ENCODE results near the gene RAB43.
A peak's percentile ranks its signal among the peaks of the same experiment; 100 is the strongest.
"Not testable (repeated sequence)": the region's sequence is repeated elsewhere in the genome, so short reads cannot be mapped to it uniquely, and the experiment has no call there.

RAB43 gene

DNA sequence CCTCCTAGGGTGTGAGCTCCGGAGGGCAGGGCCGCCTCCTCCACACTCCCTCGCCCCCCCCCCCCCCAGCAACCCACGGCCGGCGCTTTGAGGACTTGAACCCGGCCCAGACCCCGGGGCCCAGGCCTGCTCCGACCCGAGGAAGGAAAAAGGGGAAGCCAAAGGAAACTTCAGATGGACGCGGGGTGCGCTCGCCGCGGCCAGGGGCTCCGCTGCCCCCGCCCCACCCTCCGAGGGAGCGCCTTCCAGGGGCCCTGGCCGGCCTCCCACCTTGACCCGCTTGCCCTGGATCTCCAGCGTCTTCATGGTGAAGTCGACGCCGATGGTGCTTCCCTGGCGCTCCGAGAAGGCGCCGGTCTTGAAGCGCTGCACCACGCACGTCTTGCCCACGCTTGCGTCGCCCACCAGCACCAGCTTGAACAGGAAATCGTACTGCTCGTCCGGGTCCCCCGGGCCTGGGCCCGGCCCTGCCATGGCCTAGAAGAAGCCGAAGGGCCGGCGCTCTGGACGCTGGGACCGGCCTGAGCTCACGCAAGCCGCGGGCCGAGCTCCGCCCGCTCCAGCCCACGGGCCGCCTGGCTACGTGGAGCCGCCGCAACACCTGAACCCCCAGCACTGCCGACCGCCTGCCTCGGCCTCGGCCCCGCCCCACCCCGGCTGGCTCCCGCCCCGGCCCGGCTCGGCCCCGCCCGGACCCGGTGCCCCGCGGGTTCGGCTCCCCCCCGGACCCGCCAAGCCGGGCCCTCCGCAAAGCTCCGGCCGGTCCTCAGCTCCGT lies 400 bp downstream of the RAB43 start:
- DNase-seq (ENCODE audit: low read depth): peak; percentile 57

DNA sequence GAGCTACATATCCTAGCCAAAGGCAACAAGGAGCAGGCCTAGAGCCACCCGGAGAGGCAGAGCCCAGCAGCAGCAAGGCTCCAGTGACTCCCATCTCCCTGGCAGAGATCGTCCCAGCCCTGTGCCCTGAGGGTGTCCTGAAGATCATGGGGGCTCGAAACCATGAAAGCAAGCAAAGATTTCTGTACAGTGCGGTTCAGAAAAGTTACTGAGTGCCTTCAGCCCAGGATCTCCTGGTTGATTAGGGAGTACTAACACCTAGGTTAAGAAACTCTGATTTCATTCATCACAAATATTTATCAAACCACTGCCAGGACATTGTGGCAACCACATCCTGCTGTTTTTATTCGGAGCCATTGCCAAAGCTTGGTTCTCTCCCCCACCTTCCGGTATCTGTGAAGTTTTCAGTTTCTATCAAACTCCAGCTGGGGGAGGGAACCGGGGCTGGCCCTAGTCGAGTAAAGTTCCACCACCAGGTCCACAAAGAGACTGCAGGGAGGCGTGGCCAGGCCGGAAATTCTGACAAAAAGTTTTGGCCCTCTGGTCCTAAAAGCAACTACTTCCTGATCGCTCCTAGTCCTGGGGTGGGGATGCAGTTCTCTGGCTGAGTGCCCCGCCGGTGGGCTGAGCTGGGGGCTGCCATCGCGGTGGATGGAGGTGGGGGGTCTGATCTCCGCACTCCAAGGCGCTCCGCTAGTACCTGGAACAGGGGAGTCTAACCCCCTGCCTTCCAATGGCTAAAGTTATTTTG lies 1.2 kb downstream of the RAB43 start:
- DNase-seq (ENCODE audit: low read depth): peak; percentile 82

DNA sequence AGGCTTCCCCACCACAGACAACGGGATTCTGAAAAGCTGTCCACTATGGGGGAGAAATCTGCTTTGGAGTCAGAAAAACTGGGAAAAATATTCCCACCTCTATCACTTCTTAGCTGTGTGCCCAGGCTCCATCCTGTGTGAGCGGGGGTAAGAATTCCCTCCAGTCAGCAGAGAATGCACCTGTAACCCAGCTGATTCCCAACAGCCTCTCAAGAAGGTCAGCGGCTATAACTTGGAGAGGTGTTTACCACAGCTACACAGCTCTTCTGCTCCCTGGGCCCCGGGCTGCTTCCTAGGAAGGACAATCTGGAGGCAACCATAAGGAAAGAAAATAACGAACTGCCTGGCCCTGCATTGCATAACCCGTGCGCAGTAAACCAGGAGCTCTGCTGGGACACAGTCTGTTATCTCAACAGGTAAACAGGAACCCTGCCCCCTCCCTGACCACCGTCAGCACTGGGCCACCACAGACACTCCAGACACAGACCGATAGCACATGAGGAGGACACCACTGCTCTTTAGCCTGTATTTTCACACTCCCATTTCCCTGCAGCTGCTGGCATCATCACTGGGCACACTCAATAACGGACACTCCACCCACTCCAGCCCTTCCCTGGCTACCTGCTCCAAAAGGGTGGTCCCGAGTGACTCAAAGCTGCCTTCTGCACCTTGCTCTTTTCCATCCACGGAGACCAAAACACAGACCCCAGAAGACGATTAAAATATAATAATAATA lies 2.1 kb downstream of the RAB43 start:
- DNase-seq (ENCODE audit: low read depth): no peak

DNA sequence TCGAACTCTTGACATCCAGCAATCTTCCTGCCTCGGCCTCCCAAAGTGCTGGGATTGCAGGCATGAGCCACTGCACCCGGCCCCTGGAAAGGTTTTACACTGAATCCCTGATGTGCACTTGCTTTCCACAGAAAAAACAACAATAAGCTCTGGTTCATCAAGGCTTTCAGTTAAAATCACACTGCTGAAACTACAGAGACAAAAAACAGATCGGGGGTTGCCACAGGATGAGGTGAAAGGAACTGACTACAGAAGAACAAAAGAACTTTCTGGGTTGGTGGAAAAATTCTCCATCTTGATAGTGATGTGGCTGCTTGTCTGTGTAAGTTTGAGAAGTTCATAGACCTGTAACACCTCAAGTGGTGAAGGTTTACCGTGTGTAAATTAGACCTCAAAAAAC lies 2.9 kb downstream of the RAB43 start:
- peak; percentile 23 for DNase-seq (ENCODE audit: low read depth)

DNA sequence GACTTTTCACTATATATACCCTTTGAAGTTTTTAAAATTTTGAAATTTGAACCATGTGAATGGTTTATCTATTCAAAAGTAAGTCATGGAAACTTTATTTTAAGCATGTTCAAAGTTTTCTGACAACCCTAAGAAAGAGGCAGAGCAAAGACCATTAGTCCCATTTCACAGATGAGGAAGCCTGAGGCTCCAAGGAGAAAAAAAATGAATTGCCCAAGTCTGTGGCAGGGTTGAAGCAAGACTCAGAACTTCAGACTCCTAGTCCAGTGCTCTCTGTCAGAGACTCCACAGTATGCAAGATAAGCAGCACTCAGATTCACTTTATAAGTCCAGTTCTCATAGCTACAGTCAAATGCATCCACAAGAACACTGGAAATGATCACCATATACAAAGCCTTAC lies 4.5 kb downstream of the RAB43 start:
- no peak for DNase-seq (ENCODE audit: low read depth)

DNA sequence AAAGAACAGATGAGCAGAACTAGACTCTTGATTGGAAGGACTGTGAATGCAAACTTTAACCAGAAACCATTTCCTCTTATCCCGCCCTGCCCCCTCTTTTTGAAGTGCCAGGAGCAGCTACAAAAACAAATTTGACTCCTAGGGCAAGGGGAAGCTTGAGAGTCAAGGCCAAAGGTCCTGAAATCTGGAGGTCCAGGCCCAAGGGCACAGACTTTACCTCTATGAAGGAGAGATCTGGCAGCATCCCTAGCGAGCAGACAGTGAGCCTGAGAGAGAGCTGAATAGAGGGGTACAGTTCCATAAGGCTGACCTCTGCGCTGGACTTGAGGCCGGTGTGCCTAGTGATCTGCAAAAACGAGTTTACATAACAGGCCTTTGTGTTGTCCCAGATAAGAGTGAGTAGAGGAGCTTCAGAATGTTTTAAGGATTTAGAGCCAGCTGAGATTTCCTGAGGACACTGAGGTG lies 5.1 kb downstream of the RAB43 start:
- no peak for DNase-seq (ENCODE audit: low read depth)

DNA sequence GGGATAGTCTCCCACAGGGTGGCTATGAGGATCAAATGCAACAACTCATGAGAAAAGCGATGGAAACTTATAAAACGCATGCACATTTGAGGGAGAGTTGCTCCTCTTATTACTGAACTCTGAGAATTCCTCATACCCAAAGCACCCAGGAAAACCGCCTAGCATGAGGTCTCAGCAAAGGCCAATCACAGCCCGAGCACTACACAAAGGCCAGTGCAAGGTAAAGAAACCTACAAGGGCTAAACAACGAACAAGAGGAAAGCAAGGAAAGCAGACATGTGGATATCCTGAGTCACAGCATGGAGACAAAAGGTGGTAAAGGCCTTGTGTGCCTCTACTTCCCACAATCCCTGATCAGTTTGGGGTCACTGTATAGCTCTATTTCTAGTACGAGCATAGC lies 7.1 kb downstream of the RAB43 start:
- no peak for DNase-seq (ENCODE audit: low read depth)

DNA sequence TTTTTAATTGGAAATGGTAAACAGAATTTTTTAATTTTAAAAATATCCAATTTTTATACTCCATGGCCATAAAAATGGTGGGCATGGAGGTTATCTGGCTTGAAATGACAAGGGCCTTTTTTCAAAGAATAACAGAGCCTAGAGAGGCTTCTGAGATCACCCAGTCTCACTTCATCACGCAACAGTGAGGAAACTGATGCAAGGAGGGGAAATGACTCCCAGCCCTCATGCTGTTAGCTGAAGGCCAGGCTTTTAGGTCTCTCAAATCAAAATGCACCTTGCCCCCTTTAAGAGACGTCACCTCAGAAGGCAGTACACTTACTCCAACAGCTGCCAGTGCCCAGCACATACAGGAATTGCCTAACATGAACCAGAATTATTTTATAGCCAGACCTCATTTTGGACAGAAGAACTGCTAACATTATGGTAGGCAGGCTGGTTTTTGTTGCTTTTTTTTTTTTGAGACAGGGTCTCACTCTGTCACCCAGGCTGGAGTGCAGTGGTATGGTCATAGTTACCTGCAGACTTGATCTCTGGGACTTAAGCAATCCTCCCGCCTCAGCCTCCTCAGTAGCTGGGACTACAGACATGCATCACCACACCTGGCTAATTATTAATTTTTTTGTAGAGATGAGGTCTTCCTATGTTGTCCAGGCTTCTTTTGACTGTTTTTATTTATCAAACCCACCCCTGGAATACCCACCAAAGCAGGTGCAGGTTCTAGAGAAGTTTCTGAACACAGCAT lies 9.1 kb downstream of the RAB43 start:
- no peak for DNase-seq (ENCODE audit: low read depth)

DNA sequence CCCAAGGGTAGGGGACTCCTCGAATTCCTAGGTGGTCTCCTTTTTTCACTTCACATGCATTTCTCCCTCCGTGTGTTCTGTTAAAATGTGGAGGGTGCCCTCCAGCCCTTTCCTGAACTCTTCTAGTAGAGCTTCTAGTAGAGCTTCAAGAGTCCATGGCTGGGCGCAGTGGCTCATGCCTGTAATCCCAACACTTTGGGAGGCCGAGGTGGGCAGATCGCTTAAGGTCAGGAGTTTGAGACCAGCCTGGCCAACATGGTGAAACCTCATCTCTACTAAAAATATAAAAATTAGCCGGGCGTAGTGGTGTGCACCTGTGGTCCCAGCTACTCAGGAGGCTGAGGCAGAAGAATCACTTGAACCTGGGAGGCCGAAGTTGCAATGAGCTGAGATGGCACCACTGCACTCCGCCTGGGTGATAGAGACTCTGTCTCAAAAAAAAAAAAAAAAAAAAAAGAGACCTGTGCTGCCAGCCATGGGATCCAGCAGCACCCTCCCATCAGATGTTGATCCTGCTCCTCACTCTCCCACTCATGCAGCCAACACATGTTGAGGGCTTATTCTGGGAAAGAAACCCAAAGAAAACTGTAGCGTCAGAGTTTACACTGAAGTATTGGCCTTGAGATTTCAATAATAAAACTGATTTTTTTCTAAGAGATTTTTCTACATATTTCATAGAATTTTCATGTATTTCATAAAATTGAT lies 10.4 kb downstream of the RAB43 start:
- DNase-seq (ENCODE audit: low read depth): not testable (repeated sequence)

DNA sequence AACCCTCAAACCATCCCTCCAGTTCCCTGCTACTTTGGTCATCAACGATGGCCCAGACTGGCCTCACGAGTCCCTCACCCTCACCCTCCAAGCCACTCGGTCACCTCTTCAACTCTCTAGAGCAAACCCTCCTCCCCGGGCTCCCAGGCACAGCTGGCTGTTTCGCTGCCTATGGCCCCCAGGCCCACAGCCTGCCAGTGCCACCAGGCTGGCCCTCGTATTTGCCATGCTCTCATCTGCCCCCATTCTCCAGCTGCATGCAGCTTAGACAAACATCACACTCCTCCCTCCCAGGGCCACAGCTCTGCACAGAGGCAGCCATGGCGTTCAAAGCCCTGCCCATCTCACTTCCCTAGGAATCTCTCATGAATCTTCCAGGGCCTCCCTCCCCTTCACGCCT lies 13.8 kb downstream of the RAB43 start:
- DNase-seq (ENCODE audit: low read depth): no peak

DNA sequence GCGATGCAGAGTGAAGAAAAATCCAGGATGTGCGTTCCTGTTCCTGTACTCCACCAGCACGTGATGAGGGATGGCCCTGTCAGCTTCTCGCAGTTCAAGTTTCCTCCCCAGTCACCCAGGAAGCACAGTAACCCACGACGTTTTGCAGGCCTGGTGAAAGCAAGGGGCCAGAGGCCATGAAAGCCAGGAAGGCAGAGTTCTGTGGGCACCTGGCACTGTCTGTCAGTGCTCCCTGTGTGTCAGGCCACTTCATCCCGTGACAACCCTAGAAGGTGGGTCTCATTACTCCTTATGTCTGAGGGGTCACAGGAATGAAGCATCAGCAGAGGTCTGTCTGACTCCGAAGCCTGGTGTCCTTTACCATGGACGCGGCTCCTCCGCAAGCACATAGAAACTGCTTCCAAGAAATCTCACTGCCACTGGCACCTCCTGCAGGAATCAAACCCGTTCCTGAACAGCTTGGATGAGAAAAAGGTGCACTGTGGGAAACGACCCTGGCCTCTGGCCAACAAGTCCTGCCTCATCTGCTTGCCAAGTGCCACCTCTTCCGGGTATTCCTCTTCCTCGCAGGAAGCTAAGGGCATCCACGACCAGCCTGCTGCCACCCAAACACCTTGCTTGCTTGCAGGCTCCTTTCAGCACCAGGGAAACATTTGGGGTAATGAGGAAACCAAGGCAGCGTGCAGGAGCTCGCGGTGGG lies 14.6 kb downstream of the RAB43 start:
- no peak for DNase-seq (ENCODE audit: low read depth)

DNA sequence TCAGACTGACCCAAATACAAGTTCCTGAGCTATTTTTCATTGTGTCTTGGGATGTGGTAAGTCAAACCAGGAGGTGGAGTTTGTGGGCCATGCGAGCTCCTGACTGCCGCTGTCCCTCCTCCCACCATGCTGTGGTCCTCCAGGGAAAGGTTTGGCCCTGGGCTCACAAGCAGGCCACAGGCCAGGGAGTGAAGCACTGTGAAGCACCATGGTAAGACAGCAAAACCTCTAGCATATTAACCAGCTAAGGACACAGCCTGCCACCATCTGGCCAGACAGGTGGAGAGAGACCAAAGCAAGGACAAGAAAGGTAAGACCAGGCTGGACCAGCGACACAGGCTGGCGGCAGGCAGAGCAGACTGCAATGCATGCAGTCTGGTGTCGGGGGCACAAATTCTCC lies 15.3 kb downstream of the RAB43 start:
- no peak for DNase-seq (ENCODE audit: low read depth)

DNA sequence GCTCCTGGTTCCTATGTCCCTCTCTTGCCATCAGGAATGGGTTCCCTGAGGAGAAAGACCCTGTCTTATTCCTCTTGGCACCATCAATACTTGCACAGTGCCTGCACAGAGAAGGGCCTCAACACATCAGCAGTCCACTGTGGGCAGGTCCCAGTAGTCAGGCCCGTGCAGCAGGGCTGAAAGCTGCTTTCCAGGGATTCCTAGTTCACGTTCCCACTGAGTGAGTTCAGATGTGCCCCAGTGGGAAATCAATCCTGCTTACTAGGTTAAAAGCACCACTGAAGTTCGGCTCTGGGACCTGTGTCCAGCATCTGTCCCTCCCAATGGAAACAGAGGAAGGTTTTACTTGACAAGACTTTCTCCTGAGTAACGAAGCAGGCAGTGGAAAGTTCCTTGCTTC lies 15.7 kb downstream of the RAB43 start:
- DNase-seq (ENCODE audit: low read depth): no peak

DNA sequence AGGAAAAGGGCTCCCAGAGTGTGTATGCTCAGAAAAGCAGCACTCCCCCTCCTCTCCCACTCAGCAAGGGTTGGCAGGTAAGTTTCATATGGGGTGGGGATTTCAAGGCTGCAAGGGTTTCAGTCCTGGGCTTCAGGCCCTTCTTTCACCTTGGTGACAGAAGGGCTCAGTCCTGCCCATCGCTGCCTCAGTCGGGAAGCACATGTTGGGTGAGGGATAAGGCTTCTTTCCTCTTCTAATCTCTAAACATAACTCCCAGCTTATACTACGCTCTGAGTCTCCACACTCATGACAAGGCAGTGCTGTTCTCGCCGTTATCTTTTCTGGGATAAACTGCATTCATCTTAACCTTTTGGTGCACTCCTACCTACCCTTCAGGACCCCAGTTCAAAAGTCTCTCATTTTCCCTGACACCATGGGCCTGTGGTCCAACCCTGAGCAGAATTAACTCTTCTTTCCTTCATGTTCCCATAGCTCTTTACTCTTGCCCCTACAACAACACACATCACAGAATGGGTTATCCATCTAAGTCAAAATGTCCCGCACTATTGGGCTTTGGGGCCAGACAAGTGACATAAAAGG lies 17.0 kb downstream of the RAB43 start:
- DNase-seq (ENCODE audit: low read depth): no peak

DNA sequence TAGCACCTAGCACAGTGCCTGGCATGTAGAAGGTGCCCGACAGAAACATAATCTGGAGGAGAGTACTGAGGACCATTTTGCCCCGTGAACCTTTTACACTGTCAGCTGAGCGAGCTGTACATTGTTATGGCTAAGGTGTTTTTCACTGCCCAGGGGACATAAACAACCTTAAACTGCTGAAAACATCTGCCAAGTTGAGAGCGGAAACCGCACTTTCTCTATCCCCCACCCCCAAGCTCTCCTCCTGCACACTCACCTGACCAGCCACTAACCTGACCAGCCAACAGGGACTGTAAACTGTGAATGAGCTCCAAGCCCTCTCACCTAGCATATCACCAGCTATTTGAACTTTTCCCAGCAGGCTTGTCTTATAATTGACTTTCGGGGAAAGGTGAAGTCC lies 17.6 kb downstream of the RAB43 start:
- no peak for DNase-seq (ENCODE audit: low read depth)

DNA sequence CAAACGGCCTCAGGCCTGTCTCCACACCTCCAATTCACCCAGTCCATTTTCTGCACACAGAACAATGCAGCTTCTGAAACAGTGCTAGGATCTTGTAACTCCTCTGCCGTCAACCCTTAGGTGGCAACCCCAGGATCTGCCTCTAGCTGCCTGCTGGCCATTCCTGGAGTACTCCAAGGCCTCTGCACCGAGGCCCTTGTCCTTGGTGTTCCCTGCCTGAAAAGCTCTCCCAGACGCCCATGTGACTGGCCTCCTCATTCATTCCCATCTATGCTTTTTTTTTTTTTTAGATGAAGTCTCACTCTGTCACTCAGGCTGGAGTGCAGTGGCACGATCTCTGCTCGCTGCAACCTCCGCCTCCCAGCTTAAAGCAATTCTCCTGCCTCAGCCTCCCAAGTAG lies 18.3 kb downstream of the RAB43 start:
- DNase-seq (ENCODE audit: low read depth): no peak

DNA sequence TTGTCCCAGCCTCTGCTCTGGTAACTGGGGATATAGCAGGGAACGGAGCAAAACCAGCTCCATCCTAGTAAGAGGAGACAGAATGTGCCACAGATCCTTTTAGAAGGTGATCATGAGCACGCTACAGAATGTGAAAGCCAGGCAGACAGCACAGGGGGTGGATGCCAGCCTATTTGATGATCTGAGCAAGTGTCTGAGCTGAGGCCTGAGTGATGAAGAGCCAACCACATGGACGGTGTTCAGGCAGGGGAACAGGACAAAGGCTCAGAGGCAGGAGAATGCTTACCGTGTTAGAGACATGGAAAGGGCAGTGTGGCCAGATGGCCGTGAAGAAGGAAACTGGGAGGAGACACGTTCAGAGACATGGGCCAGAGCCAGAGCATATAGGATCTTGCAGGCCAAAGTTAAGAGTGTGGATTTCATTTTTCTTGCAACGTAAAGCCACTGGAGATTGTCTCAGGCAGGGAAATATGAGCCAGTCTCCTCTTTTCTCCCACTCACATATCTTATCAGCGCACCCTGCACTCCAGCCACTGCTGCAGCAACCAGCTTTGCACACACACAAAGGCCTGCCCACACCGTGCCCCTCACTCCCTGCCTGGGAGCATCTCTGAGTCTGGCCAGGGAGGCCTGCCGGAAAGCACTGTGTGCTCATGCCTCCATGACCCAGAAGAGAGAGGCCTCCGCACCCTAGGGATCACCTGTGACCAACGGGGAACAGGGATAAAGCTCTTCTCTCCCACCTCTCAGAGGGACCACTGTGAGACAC lies 20.1 kb downstream of the RAB43 start:
- no peak for DNase-seq (ENCODE audit: low read depth)

DNA sequence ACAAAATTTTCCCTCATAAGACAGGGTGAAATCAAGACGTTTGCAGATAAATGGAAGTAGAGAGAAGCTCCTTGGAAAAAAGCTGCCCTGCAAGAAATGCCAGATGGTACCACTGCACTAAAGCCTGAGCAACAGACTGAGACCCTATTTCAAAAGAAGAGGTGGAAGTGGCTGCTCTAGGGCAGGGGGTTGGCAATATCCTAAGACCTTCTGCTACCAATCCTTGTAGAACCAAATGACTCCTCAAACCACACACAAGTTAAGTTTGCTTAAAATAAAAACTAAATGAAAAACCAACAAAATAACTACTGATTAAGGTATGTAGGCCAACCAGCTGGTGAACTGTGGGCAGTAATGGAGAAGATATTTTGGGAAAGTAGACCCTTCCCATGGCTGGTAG lies 21.3 kb downstream of the RAB43 start:
- no peak for DNase-seq (ENCODE audit: low read depth)

DNA sequence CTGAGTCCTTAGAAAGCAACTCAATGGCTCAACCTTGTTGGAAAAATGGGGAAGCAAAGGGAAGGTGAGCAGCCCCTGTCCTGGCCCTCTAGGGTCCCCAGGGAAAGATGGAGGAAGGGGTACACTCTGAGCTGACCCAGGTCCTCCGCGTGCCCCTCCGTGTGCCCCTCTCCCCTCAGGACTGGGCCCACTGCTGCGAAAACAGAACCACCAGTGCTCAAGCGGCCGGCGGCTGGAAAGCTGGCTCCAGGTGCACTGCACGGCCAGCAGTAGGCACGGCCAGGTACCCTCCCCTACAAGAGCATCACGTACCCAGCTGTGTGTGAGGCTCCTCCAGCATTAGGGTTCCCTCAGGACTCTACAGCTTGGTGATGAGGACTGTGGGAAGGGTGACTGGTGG lies 26.3 kb downstream of the RAB43 start:
- DNase-seq (ENCODE audit: low read depth): no peak

DNA sequence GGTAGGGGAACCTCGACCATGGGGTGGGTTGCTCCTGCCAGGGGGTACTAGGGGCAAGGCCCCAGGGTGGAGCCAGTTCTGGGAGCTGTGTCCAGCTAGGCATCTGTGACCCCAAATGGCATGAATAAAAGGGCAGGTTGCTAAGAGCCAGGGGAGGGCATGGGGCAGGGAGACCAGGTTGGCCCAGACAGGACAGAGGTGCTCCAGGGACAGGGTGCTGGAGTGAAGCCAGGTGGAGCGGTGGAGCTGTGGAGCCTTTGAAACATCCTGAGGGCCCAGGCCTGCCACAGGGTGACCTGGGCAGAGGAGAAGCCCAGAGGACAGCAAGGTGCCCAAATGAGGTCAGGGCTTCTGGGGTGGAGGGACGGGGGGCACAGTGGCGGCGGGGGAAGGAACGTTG lies 33.3 kb downstream of the RAB43 start:
- not testable (repeated sequence) for DNase-seq (ENCODE audit: low read depth)

All from stimulated activated CD4-positive, alpha-beta T cell treated with anti-CD3 and anti-CD28 coated beads, Interleukin-2, amount 100 ng/mL, for 4 hours (primary cell).